Keratinocyte (primary cell): Measurements from ENCODE around the gene KCNQ4.

Experiments
- CTCF ChIP-seq, 3 experiments: IDR thresholded peaks in 1 of 3; conservative IDR thresholded peaks in 1 of 3; optimal IDR thresholded peaks in 1 of 3; 2 replicates in 2 of 3; 3 replicates in 1 of 3; pipeline versions ENCODE3 to v1.5.1; 2011; ENCODE audit warnings: low read length in 3 of 3, mild to moderate bottlenecking in 3 of 3, moderate library complexity in 2 of 3, control low read depth in 1 of 3, inconsistent platforms in 1 of 3; ENCODE audit not compliant: insufficient read depth in 2 of 3; ENCODE audit errors: extremely low read depth in 1 of 3
- EZH2 ChIP-seq: IDR thresholded peaks from one replicate; pipeline ENCODE4 v1.6.1; 2012; ENCODE audit warnings: inconsistent platforms, mild to moderate bottlenecking, low read length, moderate library complexity

- TF ChIP-seq CTCF (optimal IDR thresholded peaks at IDR 0.05 in 1 of 3, IDR thresholded peaks at IDR 0.05 in 1 of 3, conservative IDR thresholded peaks at IDR 0.05 in 1 of 3; ENCODE audit: extremely low read depth in 1 of 3, insufficient read depth in 2 of 3, low read length in 3 of 3) (no peak), EZH2 (no peak)
Observed at GRCh38 chr1:40785446-40785845, 1.9 kb downstream of the KCNQ4 start.
